ENCODE data around the gene SF3B3. TPM values are rescaled to one million over a fixed set of nuclear protein-coding genes. Genes with fewer than 3 reads are reported as not detected.
"Not testable (repeated sequence)": the region's sequence is repeated elsewhere in the genome, so short reads cannot be mapped to it uniquely, and the experiment has no call there.

The SF3B3 gene
- polyA plus RNA-seq, 3 donors = 367 to 388 (median 382) TPM

DNA sequence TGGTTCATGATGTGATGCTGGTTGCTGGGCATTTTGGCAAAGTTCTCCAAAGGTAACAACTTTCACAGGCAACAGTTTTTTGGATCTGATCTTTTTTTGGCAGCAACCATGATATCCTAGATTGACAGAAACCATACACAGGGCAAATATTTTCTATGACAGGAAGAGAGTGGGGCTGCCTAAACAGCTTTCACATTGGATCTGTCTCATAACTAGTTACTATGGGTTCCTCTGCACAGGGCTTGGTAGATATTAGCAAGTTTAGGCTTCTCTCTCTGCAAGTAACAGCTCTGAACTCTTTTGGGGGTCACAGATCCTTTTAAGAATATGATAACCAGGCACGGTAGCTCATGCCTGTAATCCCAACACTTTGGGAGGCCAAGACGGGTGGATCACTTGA lies 28.8 kb upstream of the SF3B3 start:
- DNase-seq (ENCODE audit: extremely low read depth in 1 of 11, low read depth in 9 of 11, low spot score in 4 of 11) = no peak

DNA sequence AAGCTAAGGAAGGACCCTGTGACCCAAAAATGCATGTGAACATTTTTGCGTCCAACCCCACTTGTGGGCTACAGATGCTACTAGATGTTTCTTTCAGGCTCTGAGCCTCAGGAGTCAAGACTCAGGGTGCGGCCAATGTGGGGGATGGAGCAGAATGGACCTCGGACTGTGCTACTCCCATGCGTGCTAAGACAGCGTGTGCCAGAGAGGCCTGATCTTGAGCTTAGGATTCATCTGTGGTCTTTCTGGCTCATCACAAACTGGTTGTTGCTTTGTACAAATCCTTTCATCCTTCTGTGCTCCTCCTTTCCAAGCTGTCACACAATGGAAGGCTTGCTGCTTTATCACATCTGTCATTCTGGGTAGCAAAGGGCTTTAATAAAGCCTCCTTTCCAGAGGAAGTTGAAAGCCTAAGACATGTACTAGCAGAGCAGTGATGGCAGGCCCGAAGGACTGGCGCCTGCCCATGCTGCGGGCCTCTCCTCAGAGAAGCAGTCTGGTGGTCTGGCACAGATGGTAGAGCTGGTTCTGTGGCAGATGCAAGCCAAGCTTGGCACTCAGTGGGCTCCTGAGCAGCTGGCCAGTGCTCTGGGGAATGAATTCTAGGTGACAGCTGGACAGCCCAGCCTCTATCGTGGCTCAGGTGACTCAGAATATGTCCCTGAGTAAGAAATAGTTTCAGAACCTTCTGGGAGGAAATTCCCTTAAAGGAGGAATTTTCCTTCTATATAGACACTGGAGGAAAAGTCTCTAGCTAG lies 28.0 kb upstream of the SF3B3 start:
- DNase-seq (ENCODE audit: extremely low read depth in 1 of 11, low read depth in 9 of 11, low spot score in 4 of 11) = no peak

DNA sequence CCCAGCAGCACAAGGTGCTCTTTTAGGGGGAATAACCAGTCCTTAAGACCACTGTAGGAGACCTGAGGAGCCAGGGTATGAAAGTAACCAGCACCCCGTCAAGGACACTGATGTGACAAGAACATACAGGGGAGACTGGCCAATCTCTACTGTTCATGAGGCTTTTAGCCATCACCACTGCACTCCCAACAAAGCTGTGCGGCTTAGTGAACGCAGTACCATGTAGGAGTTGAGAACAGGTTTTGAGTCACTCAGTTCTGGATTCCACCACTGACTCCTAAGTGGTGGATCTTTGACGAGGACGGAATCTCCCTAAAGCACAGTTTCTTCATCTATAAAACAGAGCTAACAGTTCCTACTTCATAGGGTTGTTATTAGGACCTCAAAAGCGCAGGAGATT lies 27.1 kb upstream of the SF3B3 start:
- no peak for DNase-seq (ENCODE audit: extremely low read depth in 1 of 11, low read depth in 9 of 11, low spot score in 4 of 11)

DNA sequence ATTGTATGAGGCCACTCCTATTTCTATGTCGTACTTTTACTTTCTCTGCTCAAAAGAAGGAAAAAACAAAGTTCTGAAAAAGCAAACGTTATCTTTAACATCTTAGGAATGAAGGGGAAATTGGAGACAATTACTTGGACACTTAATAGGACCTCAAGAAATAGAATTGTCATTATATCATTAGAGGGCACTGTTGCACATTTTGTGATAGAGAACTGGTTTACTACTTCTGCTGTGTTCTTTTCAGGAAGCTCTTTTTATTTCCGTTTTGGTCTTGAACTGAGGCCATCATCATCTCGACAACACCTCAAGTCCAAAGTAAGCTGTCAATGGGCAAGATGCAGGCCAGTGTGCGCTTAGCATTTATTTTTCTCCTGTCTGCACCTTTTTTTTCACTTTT lies 14.9 kb upstream of the SF3B3 start:
- no peak for DNase-seq (ENCODE audit: extremely low read depth in 1 of 11, low read depth in 9 of 11, low spot score in 4 of 11)

GRCh38 chr16:70510216-70510615 lies 13.4 kb upstream of the SF3B3 start:
- DNase-seq (ENCODE audit: extremely low read depth in 1 of 11, low read depth in 9 of 11, low spot score in 4 of 11) = no peak

GRCh38 chr16:70511833-70512232 lies 11.8 kb upstream of the SF3B3 start:
- DNase-seq (ENCODE audit: extremely low read depth in 1 of 11, low read depth in 9 of 11, low spot score in 4 of 11) = no peak

DNA sequence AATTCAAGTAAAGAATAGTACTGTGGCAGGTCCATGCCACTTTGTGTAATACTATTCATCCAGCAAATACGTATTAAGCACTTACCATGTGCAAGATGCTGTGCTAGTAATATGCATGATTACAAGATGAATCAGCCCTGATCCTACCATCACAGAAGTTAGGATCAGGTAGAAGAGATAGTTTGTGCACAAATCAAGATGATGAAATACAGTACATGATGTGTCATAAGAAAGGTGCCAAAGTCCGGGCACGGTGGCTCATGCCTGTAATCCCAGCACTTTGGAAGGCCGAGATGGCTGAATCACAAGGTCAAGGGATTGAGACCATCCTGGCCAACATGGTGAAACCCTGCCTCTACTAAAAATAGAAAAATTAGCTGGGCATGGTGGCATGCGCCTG lies 11.2 kb upstream of the SF3B3 start:
- no peak for DNase-seq (ENCODE audit: extremely low read depth in 1 of 11, low read depth in 9 of 11, low spot score in 4 of 11)

GRCh38 chr16:70520612-70521297 lies 2.9 kb upstream of the SF3B3 start:
- no peak for DNase-seq (ENCODE audit: extremely low read depth in 1 of 11, low read depth in 9 of 11, low spot score in 4 of 11)

DNA sequence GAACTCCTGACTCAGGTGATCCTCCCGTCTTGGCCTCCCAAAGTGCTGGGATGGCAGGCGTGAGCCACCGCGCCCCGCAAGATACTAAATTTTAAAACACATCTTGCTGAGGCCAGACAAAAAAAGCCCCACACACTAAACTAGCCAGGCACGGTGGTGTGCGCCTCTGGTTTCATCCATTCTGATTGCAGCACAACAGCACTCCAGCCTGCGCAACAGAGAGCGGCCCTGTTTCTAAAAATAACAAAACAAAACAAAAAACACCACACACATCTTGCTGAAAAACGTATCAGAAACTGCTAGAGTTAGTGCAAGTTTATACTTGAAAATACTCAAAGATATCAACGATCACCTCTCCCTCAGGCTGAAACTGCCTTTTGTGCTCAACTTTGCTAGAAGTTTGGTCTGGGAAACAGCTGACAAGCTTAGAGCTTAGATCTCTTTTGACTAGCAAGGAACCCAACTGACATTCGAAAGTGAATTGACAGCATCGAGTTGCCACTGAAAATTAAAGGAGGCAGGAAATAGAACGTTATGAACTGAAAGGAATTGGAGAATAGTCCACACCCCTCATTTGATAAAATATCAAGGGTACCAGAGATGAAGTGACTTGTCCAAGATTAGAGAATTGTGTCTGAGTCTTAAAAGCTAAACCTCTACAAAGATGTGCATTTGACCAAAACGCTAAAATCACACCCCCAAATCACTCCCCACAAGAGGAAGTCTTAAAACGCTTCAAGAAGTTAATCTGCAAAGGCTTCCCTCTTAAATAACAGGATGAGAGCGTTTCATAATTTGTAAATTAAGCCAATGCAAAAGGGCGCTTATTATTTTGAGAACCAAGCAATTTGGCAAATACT lies 1.2 kb upstream of the SF3B3 start:
- no peak for DNase-seq (ENCODE audit: extremely low read depth in 1 of 11, low read depth in 9 of 11, low spot score in 4 of 11)

GRCh38 chr16:70523076-70523742 lies 407 bp upstream of the SF3B3 start, which contains the start of gene COG4:
COG4 (minus strand) TSS chr16:70523554; CDS start chr16:70523543, 11 bp downstream.
- peak in 10 of 11 donors; percentile 75 to 87 (median 84) for DNase-seq (ENCODE audit: extremely low read depth in 1 of 11, low read depth in 9 of 11, low spot score in 4 of 11)

DNA sequence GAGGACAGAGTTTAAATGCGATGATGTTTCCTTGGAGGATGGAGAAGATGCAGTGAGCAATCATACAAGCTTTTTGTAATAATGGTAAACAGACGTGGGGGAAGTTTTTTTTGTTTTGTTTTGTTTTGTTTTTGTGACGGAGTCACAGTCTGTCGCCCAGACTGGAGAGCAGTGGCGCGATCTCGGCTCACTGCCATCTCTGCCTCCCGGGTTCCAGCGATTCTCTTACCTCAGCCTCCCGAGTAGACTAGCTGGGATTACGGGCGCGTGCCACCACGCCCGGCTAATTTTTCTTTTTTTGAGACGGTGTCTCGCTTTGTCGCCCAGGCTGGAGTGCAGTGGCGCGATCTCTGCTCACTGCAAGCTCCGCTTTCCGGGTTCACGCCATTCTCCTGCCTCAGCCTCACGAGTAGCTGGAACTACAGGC lies 796 bp downstream of the SF3B3 start:
- peak in 9 of 11 donors; percentile 1 to 20 (median 10) for DNase-seq (ENCODE audit: extremely low read depth in 1 of 11, low read depth in 9 of 11, low spot score in 4 of 11)

DNA sequence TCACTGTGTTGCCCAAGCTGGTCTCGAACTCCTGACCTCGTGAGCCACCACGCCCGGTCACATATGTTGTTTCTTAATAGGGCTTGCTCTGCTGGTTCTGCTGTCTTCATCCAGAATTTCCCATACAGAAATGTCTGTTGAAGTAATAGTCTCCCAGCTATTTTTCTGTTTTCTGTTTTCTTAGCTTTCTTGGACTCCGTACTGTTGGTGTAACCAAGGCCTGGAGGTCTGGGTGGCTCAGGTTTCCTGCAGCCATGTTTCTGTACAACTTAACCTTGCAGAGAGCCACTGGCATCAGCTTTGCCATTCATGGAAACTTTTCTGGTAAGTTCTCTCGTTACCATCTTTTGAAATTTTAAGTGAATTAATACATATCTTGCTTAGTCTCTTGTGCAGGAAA lies 2.8 kb downstream of the SF3B3 start:
- DNase-seq (ENCODE audit: extremely low read depth in 1 of 11, low read depth in 9 of 11, low spot score in 4 of 11) = no peak

- DNase-seq (ENCODE audit: extremely low read depth in 1 of 11, low read depth in 9 of 11, low spot score in 4 of 11) = no peak
Measured at GRCh38 chr16:70527315-70527996, 3.8 kb downstream of the SF3B3 start.

GRCh38 chr16:70529051-70529777 lies 5.6 kb downstream of the SF3B3 start:
- peak in 6 of 11 donors; percentile 1 to 13 (median 7) for DNase-seq (ENCODE audit: extremely low read depth in 1 of 11, low read depth in 9 of 11, low spot score in 4 of 11)

GRCh38 chr16:70529954-70530353 lies 6.3 kb downstream of the SF3B3 start:
- not testable (repeated sequence) for DNase-seq (ENCODE audit: extremely low read depth in 1 of 11, low read depth in 9 of 11, low spot score in 4 of 11)

DNA sequence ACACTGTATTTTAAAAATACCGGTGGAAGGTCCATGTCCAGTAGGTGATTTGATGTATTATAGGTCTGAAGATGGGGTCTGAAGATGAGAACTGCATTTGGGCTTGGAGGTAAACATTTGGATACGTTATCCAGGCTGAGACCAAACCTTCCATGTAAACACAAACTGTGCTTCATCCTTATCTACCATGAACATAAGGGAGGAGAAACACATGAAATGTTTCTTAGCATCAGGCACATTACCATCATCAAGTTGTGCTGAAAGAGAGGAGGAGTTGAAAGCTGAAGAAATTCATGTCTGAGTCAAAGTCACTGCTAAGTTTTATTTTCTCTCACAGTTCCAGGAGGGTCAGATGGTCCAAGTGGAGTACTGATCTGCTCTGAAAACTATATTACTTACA lies 11.4 kb downstream of the SF3B3 start:
- DNase-seq (ENCODE audit: extremely low read depth in 1 of 11, low read depth in 9 of 11, low spot score in 4 of 11) = no peak

DNA sequence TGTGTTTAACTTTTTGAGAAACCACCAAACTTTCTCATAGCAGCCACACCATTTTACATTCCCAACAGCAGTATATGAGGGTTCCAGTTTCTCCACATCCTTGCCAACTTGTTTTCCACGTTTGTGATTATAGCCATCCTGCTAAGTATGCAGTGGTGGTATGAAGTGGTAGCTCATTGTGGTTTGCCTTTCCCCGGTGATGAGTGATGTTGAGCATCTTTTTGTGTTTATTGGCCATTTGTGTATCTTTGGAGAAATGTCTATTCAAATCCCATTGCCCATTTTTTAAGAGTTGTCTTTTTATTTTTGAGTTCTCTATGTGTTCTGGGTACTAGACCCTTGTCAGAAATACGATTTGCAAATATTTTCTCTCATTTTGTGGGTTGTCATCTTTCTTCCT lies 17.4 kb downstream of the SF3B3 start:
- DNase-seq (ENCODE audit: extremely low read depth in 1 of 11, low read depth in 9 of 11, low spot score in 4 of 11) = no peak

DNA sequence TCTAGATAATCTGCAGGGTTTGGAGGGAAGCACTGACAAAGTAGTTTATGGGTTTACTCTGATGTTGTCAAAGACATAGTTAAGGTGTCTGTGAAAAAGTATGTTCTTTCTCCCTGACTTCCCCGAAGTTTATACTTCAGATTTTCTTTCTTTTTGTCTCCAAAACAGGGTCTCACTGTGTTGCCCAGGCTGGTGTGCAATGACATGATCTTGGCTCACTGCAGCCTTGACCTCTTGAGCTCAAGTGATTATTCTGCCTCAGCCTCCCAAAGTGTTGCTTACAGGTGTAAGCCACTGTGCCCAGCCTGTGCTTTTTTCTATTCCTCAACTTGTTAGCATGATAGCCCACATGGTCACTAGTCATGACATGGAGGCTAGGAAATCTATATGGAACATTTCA lies 20.9 kb downstream of the SF3B3 start:
- no peak for DNase-seq (ENCODE audit: extremely low read depth in 1 of 11, low read depth in 9 of 11, low spot score in 4 of 11)
